GM18907 (cell line): ENCODE results near the gene GALNT11.

Experiments used
- ATAC-seq: cut with Tn5 transposase; IDR thresholded peaks from one replicate; pipeline ENCODE4 v1.9.1; 2021; ENCODE audit warnings: mild to moderate bottlenecking, moderate library complexity; ENCODE audit not compliant: unreplicated experiment

GALNT11 gene

DNA sequence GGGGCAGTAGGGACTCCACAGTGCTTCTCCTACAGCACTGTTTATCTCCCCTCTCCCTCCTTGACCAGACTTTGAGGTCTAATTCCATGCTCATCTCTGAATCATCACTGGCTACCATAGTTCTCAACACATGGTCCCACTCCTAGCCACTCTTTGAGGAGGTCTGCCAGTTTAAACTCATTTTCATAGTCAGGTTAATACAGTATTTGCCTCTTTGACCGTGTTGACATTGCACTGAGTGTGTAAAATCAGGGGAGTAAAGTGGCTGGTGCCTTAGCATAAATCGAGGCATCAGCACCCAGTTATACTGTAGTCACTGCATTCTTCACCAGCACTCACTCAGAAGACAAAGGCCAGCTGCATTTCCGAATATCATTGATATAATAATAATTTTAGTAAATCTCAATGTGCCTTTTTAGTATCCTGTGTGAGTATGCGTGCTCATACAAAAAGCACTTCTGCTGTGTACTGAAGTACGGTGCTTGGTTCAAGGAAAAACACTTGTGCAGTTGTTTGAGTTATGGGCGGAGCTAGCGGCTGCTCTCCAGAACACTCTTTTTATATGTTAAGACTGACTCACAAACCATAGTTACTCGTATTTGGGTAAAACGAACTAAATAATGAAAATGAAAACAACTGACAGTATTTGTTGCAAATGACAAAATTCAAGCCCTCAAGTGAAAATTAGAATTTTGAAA, 89.7 kb downstream of the GALNT11 start:
- no peak for ATAC-seq

- no peak for ATAC-seq
These were observed 91.9 kb downstream of the GALNT11 start for GRCh38 chr7:152117356-152117755.

DNA sequence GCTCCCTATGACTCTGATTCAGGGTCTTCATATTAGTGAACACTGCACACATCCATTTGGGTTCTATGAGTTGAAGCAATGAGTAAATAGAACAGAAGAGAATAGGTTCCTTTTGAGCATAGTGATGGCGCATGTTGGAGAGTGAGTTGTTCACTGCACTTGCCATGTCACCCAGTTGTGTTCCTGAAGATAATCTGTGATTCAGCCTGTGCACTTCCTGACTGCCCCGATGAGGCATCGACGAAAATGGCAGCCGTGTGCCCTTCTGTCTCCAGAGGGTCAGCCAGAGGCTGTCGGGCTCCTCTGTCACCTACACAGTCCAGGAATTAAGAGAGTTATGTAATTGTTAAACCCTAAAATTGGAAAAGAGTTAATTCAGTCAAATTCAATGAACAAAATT, 94.7 kb downstream of the GALNT11 start:
- ATAC-seq, result no peak

DNA sequence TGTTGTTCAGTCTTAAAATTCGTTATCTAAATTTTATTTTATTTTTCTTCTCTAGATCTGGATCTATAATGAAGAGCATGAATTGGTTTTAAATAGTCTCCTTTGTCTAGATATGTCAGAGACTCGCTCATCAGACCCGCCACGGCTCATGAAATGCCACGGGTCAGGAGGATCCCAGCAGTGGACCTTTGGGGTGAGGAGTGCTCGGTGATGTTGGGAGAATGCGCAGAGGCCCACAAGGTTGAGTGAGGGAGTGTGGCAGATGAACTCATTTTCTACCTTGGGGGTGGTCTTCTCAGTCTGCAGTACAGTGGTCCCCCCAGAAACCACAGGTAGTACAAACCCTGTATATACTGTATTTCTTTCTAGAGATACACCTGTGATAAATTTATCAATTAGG, 95.3 kb downstream of the GALNT11 start:
- no peak for ATAC-seq

DNA sequence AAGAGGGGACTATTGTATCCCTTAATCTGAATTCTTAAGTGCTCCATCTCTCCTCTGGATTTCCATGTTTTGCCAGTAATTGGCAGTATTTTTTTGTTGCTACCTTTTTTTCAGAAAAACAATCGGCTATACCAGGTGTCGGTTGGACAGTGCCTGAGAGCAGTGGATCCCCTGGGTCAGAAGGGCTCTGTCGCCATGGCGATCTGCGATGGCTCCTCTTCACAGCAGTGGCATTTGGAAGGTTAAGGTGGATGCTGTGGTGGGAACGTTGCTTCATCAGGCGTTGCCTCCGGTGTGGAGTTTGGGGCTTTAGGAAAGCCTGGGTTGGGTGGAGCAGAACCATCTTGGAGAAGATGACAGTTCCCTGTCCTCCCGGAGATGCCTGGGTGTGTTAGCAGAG, 96.0 kb downstream of the GALNT11 start:
- ATAC-seq, result no peak

DNA sequence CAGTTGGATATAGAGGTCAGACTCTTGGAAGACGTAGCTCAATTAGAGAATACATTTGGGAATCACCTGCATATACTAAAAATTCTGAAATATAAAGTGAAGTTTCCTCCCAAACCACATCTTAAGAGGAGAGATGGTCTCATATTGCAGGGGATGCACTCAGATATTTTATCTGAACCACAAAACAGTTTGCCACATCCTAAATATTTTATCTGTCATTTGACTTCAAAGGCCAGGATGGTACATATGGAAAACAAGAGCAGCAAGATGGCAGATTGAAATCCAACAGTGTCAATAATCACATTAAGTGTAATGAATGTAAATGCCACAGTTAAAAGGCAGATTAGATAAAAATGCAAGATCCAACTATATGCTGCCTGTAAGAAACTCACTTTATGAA, 97.1 kb downstream of the GALNT11 start:
- ATAC-seq, result no peak

DNA sequence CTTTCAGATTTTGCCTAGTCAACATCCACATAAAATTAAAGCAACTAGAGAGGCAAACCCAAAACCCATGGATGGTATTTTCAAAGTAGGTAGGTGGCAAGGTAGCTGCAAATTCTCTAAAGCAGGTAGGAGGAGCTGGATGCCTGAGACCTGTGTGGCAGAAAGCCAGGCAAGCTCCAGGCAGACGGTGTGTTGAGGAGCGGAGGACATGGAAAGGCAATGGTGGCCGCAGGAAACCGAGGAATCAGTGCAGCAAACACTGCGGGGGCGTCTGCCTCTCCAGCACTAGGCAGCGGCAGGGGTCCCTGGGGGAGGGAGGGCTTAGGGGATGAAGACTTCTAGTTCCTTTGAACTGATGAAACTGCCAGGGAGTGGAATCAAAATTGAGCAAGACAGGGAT, 101.3 kb downstream of the GALNT11 start:
- no peak for ATAC-seq

- ATAC-seq, result no peak
These were observed 101.8 kb downstream of the GALNT11 start for GRCh38 chr7:152127229-152127628.

DNA sequence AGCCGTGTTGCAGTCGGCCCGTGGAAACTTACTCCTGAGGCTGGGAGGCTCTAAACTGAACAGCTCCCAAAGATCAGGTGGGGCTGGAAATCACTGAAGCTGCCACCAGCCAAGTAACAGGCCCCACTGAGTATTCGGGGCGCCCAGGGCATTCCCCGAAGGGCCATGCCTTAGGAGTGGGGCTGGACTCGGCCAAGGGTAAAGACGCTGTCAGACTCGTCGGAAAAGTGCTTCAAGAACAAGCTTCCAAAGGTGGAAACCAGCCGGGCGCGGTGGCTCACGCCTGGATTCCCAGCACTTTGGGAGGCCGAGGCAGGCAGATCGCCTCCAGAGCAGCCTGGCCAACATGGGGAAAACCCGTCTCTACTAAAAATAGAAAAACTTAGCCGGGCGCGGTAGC, 102.8 kb downstream of the GALNT11 start:
- no peak for ATAC-seq

- no peak for ATAC-seq
These were observed 103.4 kb downstream of the GALNT11 start for GRCh38 chr7:152128741-152129461.

DNA sequence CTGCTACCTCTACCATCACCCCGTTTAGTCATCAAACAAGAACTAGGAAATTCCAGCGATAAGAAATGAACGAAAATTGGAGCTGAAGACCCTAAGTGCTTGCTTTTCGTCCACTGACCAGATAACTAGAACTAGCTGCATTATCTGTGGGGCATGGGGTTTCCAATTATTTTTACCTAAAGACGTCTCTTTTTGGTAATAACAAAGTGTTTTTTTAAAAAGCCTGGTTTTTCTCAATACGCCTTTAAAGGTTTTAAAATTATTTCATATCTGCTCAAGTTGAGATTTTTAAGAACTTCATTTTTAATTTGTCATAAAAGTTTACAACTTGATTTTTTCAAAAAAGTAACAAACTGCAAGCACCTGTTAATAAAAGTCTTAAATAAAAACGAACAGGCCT, 104.2 kb downstream of the GALNT11 start:
- no peak for ATAC-seq

DNA sequence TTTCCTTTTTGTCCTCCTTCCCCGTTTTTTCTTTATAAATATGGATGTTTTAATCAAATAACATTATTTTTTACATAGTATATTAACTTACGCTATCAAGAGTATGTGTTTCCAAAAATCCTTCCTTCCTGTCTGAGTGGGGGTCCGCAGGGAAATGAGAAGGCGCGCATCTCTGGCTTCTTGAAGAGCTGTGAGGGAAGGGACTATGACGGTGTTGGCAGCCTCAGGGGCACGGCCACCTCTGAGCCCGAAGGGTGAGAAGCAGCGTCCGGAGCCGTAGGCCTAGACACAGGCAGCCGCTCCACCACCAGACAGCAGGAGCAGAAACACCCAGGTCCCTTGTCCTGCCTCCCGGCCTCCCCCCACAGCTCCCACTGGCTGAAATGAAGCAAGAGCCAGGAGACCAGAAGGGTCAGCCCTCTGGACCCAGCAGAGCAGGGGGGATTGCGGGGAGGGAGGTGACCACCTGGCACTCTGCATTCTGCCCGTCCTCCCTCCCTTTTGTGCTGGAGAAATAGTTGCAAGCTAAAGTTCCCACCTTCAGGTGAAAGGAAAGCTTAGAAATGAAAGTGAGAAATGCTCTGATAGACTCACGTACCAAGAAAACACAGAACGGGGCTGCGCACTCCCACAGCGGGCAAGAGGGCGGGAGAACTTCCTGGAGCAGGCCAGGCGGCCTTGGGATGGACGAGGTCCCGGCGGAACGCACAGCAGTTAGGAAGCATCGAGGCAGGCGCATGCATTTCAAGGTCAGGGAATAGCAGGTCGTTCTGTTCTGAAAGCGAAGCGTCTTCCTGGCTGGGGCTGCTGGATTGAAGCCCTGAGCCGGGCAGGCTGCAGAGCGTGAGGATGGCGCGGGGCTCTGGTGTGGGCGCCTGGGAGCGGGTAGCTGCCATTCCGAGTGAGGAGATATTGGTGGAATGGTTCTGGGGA, 105.5 kb downstream of the GALNT11 start:
- ATAC-seq, result no peak

DNA sequence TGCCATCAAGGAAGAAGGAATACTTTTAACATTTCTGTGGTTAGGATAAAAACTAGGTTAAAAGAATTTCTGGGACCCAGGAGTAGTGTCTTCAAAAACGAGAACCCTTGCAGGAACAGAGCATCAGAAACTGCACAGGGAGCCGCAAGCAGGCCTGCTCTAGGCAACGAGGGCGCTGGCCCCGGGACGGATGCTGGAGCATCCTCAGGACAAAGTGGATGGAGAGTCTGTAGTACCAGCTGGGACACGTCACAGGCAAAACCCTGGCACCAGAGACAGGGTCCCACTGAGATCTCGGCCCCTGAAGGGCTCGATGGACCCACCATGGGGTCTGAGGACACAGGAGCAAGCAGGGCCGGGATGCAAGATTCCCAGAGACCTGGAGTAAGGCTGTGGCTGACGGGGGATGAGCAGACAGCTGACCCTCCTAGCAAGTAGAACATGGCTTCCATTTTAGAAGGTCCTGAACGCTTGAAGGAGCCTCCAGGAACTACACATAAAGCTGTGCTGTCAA, 106.6 kb downstream of the GALNT11 start:
- no peak for ATAC-seq

- ATAC-seq, result no peak
These were observed 107.3 kb downstream of the GALNT11 start for GRCh38 chr7:152132812-152133211.

- ATAC-seq, result no peak
These were observed 108.3 kb downstream of the GALNT11 start for GRCh38 chr7:152133804-152134203.

DNA sequence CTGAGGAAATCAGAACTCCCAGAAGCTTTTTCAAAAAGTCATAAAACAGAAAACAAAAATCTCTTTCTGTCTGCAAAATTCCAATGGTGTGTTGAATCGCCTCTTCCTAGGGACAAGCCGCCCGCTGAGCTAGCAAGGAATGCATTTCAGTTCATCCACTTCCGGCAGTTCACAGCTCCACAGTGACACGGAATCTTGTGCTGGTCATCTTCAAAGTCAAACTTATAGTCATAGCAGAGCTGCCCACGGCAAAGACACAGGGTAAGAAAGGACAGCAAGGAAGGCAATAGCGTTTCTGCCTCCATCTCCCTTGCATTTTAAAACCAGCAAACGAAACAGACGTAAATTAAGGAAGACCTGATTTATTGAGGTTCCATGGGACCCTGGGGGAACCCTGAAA, 111.2 kb downstream of the GALNT11 start:
- no peak for ATAC-seq

- no peak for ATAC-seq
These were observed 112.1 kb downstream of the GALNT11 start for GRCh38 chr7:152137476-152138025.

DNA sequence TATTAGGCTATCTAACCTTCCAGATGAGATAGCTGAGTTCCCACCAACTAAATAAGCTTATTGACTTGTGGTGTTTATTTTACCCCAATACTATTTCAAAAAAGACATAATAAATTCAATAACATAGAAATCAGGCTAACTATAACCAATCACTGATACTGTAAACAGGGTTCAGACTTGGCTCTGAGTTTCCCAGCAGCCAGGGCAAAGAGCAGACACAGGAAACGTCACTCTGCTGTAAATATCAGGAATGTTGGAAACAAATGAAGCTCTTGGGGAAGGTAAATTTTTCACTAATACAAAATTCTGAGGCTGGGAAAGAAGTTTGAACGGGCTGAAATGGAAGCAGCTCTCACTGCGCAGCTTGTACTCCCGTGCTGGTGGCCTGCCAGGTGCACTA, 114.6 kb downstream of the GALNT11 start:
- ATAC-seq, result no peak

- ATAC-seq, result no peak
These were observed 115.1 kb downstream of the GALNT11 start for GRCh38 chr7:152140560-152140959.

DNA sequence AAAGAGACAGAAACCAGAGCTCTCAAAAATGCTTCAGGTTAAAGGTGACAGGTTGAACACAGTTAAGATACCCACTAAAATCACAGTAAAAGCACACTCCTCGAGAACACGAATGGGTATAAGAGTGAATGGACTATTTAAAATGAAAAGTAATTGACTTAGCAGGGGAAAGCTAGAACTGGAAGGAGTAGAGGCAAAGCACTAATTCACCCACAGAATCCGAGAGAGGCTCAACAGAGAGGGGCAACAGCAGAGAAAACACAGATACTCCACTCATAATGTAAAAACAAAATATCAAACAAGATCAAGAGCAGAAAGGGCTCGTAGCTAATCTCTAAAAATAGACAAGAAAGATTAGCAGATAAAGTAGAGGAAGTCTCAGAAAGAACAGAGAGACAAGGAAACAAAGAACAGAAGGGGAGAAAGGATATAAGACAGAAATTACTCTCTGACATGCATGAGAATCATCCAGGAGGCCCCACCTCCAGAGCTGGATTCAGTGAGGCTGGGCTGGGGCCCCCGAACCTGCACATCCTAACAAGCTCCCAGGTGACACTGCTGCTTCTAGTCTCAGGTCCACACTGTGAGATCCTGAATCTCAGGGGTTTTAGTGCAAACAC, 117.6 kb downstream of the GALNT11 start:
- ATAC-seq, result no peak
